HCT116 (cell line): ENCODE measurements around the gene DHRS11. TPM values are rescaled to one million over a fixed set of nuclear protein-coding genes. Genes with fewer than 3 reads are reported as not detected.

Experiments
- ATAC-seq: fragments of 200-7000 bp; cut with Tn5 transposase; 2 replicates; pipeline ENCODE4 v1.9.1; 2020; ENCODE audit warnings: mild to moderate bottlenecking, moderate library complexity
- BruUV-seq: library from RNA; stranded (reverse); fragments of 400-500 nt; replicated peaks from 2 replicates; lab custom pipeline; 2021; lab: Mats Ljungman, UMichigan
- CTCF ChIA-PET: fragments of 300-600 bp; sonication (Branson Sonifier 250); formaldehyde crosslinking; loops from one replicate; lab custom pipeline; 2021; ENCODE audit warnings: antibody characterized with exemption; lab: Charles Lee
- POLR2A ChIA-PET: fragments of 300-600, 350-600 bp; sonication (Branson Sonifier 250); formaldehyde crosslinking; loops from one replicate; lab custom pipeline; 2021; ENCODE audit warnings: antibody characterized with exemption; lab: Charles Lee
- RAD21 ChIA-PET, 2 experiments: fragments of 300-600 bp; sonication (Branson Sonifier 250); formaldehyde crosslinking; loops; one replicate each; lab custom pipeline; 2023; ENCODE audit warnings: low total read pairs in 2 of 2; ENCODE audit not compliant: uncharacterized antibody in 2 of 2, unreplicated experiment in 2 of 2, low non-redundant PET in 1 of 2; lab: Charles Lee
- DNase-seq: peaks from one replicate; pipeline ENCODE4 v3.0.0-alpha.2; 2010; ENCODE audit warnings: low read depth, low spot score
- H2AFZ ChIP-seq: fragments of 200-600 bp; shearing (Covaris generic), sonication (generic); 2 replicates; pipeline ENCODE4 v1.6.1; 2017; ENCODE audit warnings: low read depth, mixed run types, mixed read lengths, antibody characterized with exemption, low read length; ENCODE audit not compliant: poor library complexity, severe bottlenecking
- H3K27ac ChIP-seq: 2 replicates; pipeline ENCODE4 v1.5.1; 2012; ENCODE audit warnings: low read depth, low read length
- H3K27me3 ChIP-seq: fragments of 200-600 bp; sonication (generic); 2 replicates; pipeline ENCODE4 v1.6.1; 2016; ENCODE audit warnings: mixed run types, low read length, mixed read lengths; ENCODE audit not compliant: insufficient read depth
- H3K36me3 ChIP-seq, 2 experiments: fragments of 200-500 bp in 1 of 2; fragments of 200-600 bp in 1 of 2; sonication (Bioruptor generic) in 1 of 2; sonication (generic) in 1 of 2; 2 replicates each; pipeline versions ENCODE4 v1.5.1 to v1.6.1; 2014 to 2016; ENCODE audit warnings: low read length in 2 of 2, inconsistent platforms in 1 of 2, mixed read lengths in 1 of 2, mixed run types in 1 of 2; ENCODE audit not compliant: insufficient read depth in 2 of 2, control insufficient read depth in 1 of 2
- H3K4me1 ChIP-seq, 2 experiments: fragments of 200-600 bp in 1 of 2; sonication (generic) in 1 of 2; 2 replicates each; pipeline versions ENCODE4 v1.5.1 to v1.6.1; 2012 to 2017; ENCODE audit warnings: low read length in 2 of 2, inconsistent platforms in 1 of 2, mild to moderate bottlenecking in 1 of 2, mixed read lengths in 1 of 2, mixed run types in 1 of 2, moderate library complexity in 1 of 2; ENCODE audit not compliant: insufficient read depth in 2 of 2, control insufficient read depth in 1 of 2
- H3K4me2 ChIP-seq: fragments of 200-600 bp; sonication (generic); 2 replicates; pipeline ENCODE4 v1.6.1; 2017; ENCODE audit warnings: mixed run types, low read length, mixed read lengths
- H3K4me3 ChIP-seq, 2 experiments: fragments of 200-600 bp in 1 of 2; sonication (generic) in 1 of 2; replicated peaks in 1 of 2; 2 replicates each; pipeline ENCODE4 v1.5.1; 2011 to 2016; ENCODE audit warnings: low read length in 2 of 2, control low read depth in 1 of 2, low read depth in 1 of 2, mild to moderate bottlenecking in 1 of 2, mixed read lengths in 1 of 2, mixed run types in 1 of 2
- H3K79me2 ChIP-seq: fragments of 200-600 bp; sonication (generic); 2 replicates; pipeline ENCODE4 v1.6.1; 2017; ENCODE audit warnings: mild to moderate bottlenecking, mixed run types, low read length, moderate library complexity, mixed read lengths; ENCODE audit not compliant: insufficient read depth
- H3K9ac ChIP-seq: fragments of 200-600 bp; sonication (generic); 2 replicates; pipeline ENCODE4 v1.6.1; 2016; ENCODE audit warnings: low read length, mixed read lengths
- H3K9me2 ChIP-seq: fragments of 200-600 bp; sonication (generic), shearing (Covaris generic); 2 replicates; pipeline ENCODE4 v1.6.1; 2017; ENCODE audit warnings: mixed run types, mild to moderate bottlenecking, moderate library complexity; ENCODE audit not compliant: insufficient read depth
- H3K9me3 ChIP-seq, 2 experiments: fragments of 200-500 bp in 1 of 2; fragments of 200-600 bp in 1 of 2; sonication (Bioruptor generic) in 1 of 2; sonication (generic) in 1 of 2; 2 replicates each; pipeline ENCODE4 v1.6.1; 2014 to 2017; ENCODE audit warnings: low read length in 2 of 2, mixed read lengths in 2 of 2, inconsistent platforms in 1 of 2, low read depth in 1 of 2, mild to moderate bottlenecking in 1 of 2, mixed run types in 1 of 2, moderate library complexity in 1 of 2; ENCODE audit not compliant: control insufficient read depth in 1 of 2, insufficient read depth in 1 of 2
- H4K20me1 ChIP-seq: fragments of 200-600 bp; sonication (generic), shearing (Covaris generic); 2 replicates; pipeline ENCODE4 v1.6.1; 2017; ENCODE audit warnings: mixed run types, mild to moderate bottlenecking, moderate library complexity; ENCODE audit not compliant: insufficient read depth
- POLR2AphosphoS5 ChIP-seq: IDR thresholded peaks from 2 replicates; pipeline ENCODE4 v1.6.1; 2011; ENCODE audit warnings: mild to moderate bottlenecking, low read depth, low read length, moderate library complexity
- SP1 ChIP-seq: IDR thresholded peaks from 2 replicates; pipeline ENCODE4 v1.6.1; 2012; ENCODE audit warnings: low read depth
- SRF ChIP-seq: IDR thresholded peaks from 2 replicates; pipeline ENCODE4 v1.6.1; 2012; ENCODE audit warnings: low read depth
- intact Hi-C: fragments of 100-400 bp; cut with micrococcal nuclease; formaldehyde crosslinking; loops from 2 replicates; pipeline ENCODE4 v1.10.0; 2022
- total RNA-seq: library from RNA; stranded (reverse); gene quantifications from one replicate; pipeline ENCODE4 v1.2.1, GENCODE V29; 2021; ENCODE audit not compliant: unreplicated experiment
- TF ChIP-seq, protein P1 (sequence below), 3 experiments: fragments of 200-600 bp in 1 of 3; sonication (generic) in 1 of 3; IDR thresholded peaks in 2 of 3; conservative IDR thresholded peaks in 1 of 3; 2 replicates each; pipeline ENCODE4 v1.5.1; 2012 to 2017; ENCODE audit warnings: low read depth in 2 of 3, low read length in 2 of 3, antibody characterized with exemption in 1 of 3, borderline replicate concordance in 1 of 3, control low read depth in 1 of 3, mild to moderate bottlenecking in 1 of 3, mixed read lengths in 1 of 3, mixed run types in 1 of 3, moderate library complexity in 1 of 3; ENCODE audit not compliant: insufficient read depth in 1 of 3

Gene DHRS11
- total RNA-seq, 1 experiment from 2014 or later, result 21.5 TPM

GRCh38 chr17:36600936-36601302, 9.2 kb downstream of the DHRS11 start:
- peaks cover 5 to 22% of the 10 kb centered on the region in 2 experiments; a peak in 3 of 4 replicates for H3K4me1 ChIP-seq
- peak overlapping the region; percentile 99 for H3K9ac ChIP-seq
- H3K36me3 ChIP-seq, result peaks cover 0 to 19% of the 10 kb centered on the region in 2 experiments; a peak in 2 of 4 replicates
- no peak overlapping the region for H2AFZ ChIP-seq
- H3K9me2 ChIP-seq, result no peaks in the 10 kb centered on the region
- POLR2A ChIA-PET, result interaction anchor here (1.0 to 1.7 kb wide), 3 partner anchors 8 to 66 kb away, joined by 5 to 10 read pairs (median 6); partner anchors contain the start of genes GGNBP2, MYO19 and PIGW
- peak overlapping the region; percentile 81 for H3K27ac ChIP-seq
- ATAC-seq (no peak), DNase-seq (no peak)
- H3K4me3 ChIP-seq, result peak overlapping the region; percentile 91 to 98
- H3K4me2 ChIP-seq, result peak overlapping the region; percentile 100
- H3K79me2 ChIP-seq, result peaks cover 47% of the 10 kb centered on the region
- RAD21 ChIA-PET, result interaction anchor here in 1 of 2 experiments (0.8 to 2.0 kb wide), 2 partner anchors 8 to 55 kb away, joined by 5 read pairs; partner anchors contain the start of gene DHRS11
- TSS peak; percentile 86 for BruUV-seq
- H3K9me3 ChIP-seq, result no peaks in the 10 kb centered on the region
- no peaks in the 10 kb centered on the region for H4K20me1 ChIP-seq
- no peaks in the 10 kb centered on the region for H3K27me3 ChIP-seq
- CTCF ChIA-PET, result interaction anchor here (1.0 to 3.7 kb wide), 8 partner anchors 9 to 639 kb away, joined by 3 to 20 read pairs (median 6); partner anchors contain the start of genes DHRS11, GGNBP2, MYO19 and PIGW
- no peak for TF ChIP-seq POLR2AphosphoS5
- TF ChIP-seq SRF, result no peak
- no peak for TF ChIP-seq SP1
- TF ChIP-seq, protein P1, sequence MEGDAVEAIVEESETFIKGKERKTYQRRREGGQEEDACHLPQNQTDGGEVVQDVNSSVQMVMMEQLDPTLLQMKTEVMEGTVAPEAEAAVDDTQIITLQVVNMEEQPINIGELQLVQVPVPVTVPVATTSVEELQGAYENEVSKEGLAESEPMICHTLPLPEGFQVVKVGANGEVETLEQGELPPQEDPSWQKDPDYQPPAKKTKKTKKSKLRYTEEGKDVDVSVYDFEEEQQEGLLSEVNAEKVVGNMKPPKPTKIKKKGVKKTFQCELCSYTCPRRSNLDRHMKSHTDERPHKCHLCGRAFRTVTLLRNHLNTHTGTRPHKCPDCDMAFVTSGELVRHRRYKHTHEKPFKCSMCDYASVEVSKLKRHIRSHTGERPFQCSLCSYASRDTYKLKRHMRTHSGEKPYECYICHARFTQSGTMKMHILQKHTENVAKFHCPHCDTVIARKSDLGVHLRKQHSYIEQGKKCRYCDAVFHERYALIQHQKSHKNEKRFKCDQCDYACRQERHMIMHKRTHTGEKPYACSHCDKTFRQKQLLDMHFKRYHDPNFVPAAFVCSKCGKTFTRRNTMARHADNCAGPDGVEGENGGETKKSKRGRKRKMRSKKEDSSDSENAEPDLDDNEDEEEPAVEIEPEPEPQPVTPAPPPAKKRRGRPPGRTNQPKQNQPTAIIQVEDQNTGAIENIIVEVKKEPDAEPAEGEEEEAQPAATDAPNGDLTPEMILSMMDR (IDR thresholded peaks at IDR 0.05 in 2 of 3, conservative IDR thresholded peaks at IDR 0.05 in 1 of 3; ENCODE audit: borderline replicate concordance in 1 of 3, insufficient read depth in 1 of 3, low read depth in 2 of 3, low read length in 2 of 3), result no peak
- intact Hi-C loops, result loop anchor here (5.0 kb wide), 1 partner anchor 54 kb away; no protein-coding TSS in a partner anchor
